Measurements from ENCODE around the gene NAGA. TPM values are rescaled to one million over a fixed set of nuclear protein-coding genes. Genes with fewer than 3 reads are reported as not detected.

NAGA gene
- polyA plus RNA-seq, 4 donors = 8.7 to 36.8 (median 17.1) TPM

DNA sequence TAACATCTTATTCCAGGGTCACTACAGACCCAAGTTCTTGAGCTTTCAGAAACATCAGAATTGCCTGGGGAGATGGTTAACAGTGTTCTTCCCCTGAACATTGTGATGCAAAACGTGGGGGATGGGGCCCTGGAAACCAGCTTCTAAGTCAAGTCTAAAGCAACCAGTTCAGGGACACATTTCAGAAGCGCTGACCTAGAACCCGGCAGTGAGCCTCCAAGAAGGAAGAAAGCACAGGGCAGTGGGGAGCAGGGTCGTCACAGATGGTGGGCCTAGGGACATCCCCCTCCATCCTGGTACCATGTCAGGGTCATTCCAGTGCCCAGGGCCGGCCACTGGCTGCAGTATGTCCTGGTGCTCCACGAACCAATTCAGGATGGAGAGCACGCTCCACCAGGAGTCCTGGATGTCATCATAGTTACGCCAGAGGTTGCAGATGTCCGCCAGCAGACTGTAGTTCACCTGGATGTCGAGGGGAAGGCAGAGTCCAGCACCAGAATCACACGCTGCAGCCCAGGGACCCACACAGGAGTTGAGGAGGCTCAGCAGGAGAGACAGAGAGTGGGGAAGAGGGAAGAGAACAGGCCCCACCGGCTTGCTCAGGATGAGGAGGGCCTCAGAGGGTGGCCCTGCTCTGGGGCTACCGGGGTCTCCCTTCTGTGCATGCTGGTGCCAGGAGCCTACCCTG, 5.0 kb downstream of the NAGA start:
- FAIRE-seq = no peak
- Histone ChIP-seq H3K9me3 (ENCODE audit: control insufficient read depth in 2 of 2, insufficient read depth in 1 of 2, low read depth in 1 of 2, low read length in 1 of 2) (no peaks in the 10 kb centered on the region), H3K36me3 (ENCODE audit: control insufficient read depth in 3 of 3, insufficient read depth in 2 of 3, low read depth in 1 of 3, low read length in 3 of 3) (peaks cover 4 to 63% (median 17%) of the 10 kb centered on the region in 3 donors), H3K27me3 (ENCODE audit: control insufficient read depth in 3 of 3, insufficient read depth in 3 of 3, low read length in 3 of 3) (no peaks in the 10 kb centered on the region), H3K4me3 (ENCODE audit: low read depth in 1 of 3, low read length in 3 of 3) (no peak overlapping the region), H3K4me1 (ENCODE audit: control insufficient read depth in 3 of 3, insufficient read depth in 2 of 3, low read depth in 1 of 3, low read length in 2 of 3) (peaks cover 0 to 10% (median 5%) of the 10 kb centered on the region in 3 donors), H3K27ac (ENCODE audit: low read depth in 1 of 3, low read length in 2 of 3) (no peak overlapping the region)
- DNase-seq = no peak
- 88 to 90% (median 89%) methylated on average over 12 to 13 of the region's 13 CpGs for WGBS, 3 donors

DNA sequence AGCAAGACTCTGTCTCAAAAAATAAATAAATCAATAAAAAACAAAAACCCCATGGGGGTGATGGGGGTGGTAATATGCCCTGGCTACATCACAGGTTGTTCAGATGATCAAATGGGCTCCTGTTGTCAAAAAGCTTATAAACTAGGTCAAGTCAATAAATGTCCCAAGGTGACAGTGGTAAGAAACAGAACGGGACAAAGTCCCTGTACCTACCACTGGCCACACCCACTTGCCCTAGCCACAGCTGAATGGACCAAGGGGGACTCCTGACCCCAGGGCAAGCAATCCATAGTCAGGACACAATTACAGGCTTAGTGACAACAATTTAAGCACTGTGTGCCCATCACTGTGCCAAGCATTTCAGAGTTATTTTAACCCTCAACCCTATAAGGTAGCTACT, 6.0 kb downstream of the NAGA start:
- no peaks in the 10 kb centered on the region for H3K27me3 ChIP-seq (ENCODE audit: control insufficient read depth in 3 of 3, insufficient read depth in 3 of 3, low read length in 3 of 3)
- DNase-seq (peak; percentile 52 to 80), FAIRE-seq (no peak)
- 12 to 70% (median 21%) methylated on average over 1 of the region's 1 CpG for WGBS, 3 donors
- peaks cover 4 to 72% (median 23%) of the 10 kb centered on the region in 3 donors for H3K36me3 ChIP-seq (ENCODE audit: control insufficient read depth in 3 of 3, insufficient read depth in 2 of 3, low read depth in 1 of 3, low read length in 3 of 3)
- no peak overlapping the region for H3K4me3 ChIP-seq (ENCODE audit: low read depth in 1 of 3, low read length in 3 of 3)
- H3K4me1 ChIP-seq (ENCODE audit: control insufficient read depth in 3 of 3, insufficient read depth in 2 of 3, low read depth in 1 of 3, low read length in 2 of 3) = peaks cover 0 to 4% (median 2%) of the 10 kb centered on the region in 3 donors
- no peaks in the 10 kb centered on the region for H3K9me3 ChIP-seq (ENCODE audit: control insufficient read depth in 2 of 2, insufficient read depth in 1 of 2, low read depth in 1 of 2, low read length in 1 of 2)
- H3K27ac ChIP-seq (ENCODE audit: low read depth in 1 of 3, low read length in 2 of 3) = peak overlapping the region in 1 of 3 donors; percentile 29

DNA sequence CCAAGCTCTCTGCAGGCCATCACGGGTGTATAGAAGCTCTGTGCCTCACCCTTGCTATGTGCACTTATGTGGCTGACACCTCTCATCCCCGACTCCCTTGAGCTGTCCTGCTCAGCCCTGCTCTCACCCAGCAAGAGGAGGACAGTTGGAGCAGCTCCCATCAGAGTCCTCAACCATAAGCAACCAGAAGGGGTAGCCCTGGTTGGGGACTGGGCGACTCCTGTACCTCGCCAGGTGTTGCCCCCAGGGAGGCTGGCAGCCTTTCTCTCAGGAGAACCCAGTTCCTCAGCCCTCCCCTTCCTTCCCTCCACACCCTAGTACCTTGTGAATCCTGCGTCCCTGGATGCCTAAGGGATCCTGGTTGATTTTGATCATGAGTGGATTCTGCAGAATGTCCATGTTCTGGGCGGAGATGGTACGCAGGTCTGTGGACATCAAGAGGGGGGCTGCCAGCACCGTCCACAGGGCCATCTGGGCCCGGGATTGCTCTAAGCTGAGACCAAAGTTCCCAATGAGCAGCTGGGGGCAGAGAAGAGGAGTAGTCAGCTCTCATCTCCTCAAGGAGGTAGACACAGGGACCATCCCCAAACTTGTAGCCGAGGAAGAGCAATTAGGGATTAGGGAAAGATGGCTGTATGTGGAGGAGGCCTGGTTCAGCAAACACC, 8.0 kb downstream of the NAGA start:
- H3K27ac ChIP-seq (ENCODE audit: low read depth in 1 of 3, low read length in 2 of 3) = no peak overlapping the region
- H3K4me3 ChIP-seq (ENCODE audit: low read depth in 1 of 3, low read length in 3 of 3) = no peak overlapping the region
- WGBS, 3 donors = 89 to 95% (median 94%) methylated on average over 10 of the region's 10 CpGs
- H3K36me3 ChIP-seq (ENCODE audit: control insufficient read depth in 3 of 3, insufficient read depth in 2 of 3, low read depth in 1 of 3, low read length in 3 of 3) = peaks cover 8 to 68% (median 27%) of the 10 kb centered on the region in 3 donors
- H3K9me3 ChIP-seq (ENCODE audit: control insufficient read depth in 2 of 2, insufficient read depth in 1 of 2, low read depth in 1 of 2, low read length in 1 of 2) = peaks cover 0 to 3% of the 10 kb centered on the region in 2 donors
- DNase-seq = no peak
- H3K4me1 ChIP-seq (ENCODE audit: control insufficient read depth in 3 of 3, insufficient read depth in 2 of 3, low read depth in 1 of 3, low read length in 2 of 3) = peaks cover 0 to 3% (median 2%) of the 10 kb centered on the region in 3 donors
- no peak for FAIRE-seq
- H3K27me3 ChIP-seq (ENCODE audit: control insufficient read depth in 3 of 3, insufficient read depth in 3 of 3, low read length in 3 of 3) = no peaks in the 10 kb centered on the region

DNA sequence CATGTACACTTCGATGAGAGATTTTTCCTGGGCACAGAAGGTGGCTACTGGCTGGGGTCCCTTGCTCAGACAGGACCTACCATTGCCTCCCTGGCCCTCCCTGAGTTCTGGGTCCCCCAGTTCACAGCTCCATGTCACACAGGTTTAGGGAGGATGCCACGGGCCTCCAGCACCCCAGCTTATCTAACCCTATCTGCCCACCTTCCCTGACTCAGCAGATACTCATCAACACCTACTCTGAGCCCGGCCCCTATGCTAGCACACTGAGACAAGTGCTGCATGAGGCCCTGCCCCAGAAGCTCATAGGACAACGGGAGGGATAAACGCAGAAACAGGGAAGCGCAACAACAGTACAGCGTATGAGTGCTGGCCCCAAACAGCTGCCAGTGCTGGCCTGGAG, 9.6 kb downstream of the NAGA start:
- Histone ChIP-seq H3K4me3 (ENCODE audit: low read depth in 1 of 3, low read length in 3 of 3) (no peak overlapping the region), H3K27me3 (ENCODE audit: control insufficient read depth in 3 of 3, insufficient read depth in 3 of 3, low read length in 3 of 3) (no peaks in the 10 kb centered on the region), H3K27ac (ENCODE audit: low read depth in 1 of 3, low read length in 2 of 3) (no peak overlapping the region), H3K4me1 (ENCODE audit: control insufficient read depth in 3 of 3, insufficient read depth in 2 of 3, low read depth in 1 of 3, low read length in 2 of 3) (peaks cover 0 to 3% (median 2%) of the 10 kb centered on the region in 3 donors), H3K9me3 (ENCODE audit: control insufficient read depth in 2 of 2, insufficient read depth in 1 of 2, low read depth in 1 of 2, low read length in 1 of 2) (peaks cover 0 to 6% of the 10 kb centered on the region in 2 donors), H3K36me3 (ENCODE audit: control insufficient read depth in 3 of 3, insufficient read depth in 2 of 3, low read depth in 1 of 3, low read length in 3 of 3) (peaks cover 8 to 52% (median 21%) of the 10 kb centered on the region in 3 donors)
- WGBS, 3 donors = 93 to 99% (median 99%) methylated on average over 7 of the region's 7 CpGs
- DNase-seq = no peak
- FAIRE-seq = no peak

DNA sequence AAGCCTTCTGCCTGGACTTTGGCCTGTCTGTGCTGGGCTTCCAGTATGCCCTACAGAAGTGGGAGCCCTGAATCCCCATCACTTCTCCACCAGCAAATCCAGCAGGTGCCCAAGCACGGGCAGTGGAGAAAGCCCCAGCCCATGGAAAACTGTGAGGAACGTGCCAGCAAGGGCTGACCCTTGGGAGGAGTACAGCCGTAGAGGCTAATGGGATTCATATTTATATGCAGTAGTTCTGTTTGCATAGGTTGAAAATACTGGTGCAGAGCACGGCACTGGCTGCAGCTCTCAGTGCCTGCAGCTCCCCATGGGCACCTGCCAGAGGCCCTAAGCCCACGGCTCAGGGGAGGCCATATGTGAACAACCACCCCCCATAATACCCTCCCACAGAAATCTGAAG, 10.1 kb downstream of the NAGA start:
- Histone ChIP-seq H3K4me1 (ENCODE audit: control insufficient read depth in 3 of 3, insufficient read depth in 2 of 3, low read depth in 1 of 3, low read length in 2 of 3) (peaks cover 0 to 3% (median 2%) of the 10 kb centered on the region in 3 donors), H3K4me3 (ENCODE audit: low read depth in 1 of 3, low read length in 3 of 3) (no peak overlapping the region), H3K36me3 (ENCODE audit: control insufficient read depth in 3 of 3, insufficient read depth in 2 of 3, low read depth in 1 of 3, low read length in 3 of 3) (peaks cover 8 to 46% (median 21%) of the 10 kb centered on the region in 3 donors), H3K9me3 (ENCODE audit: control insufficient read depth in 2 of 2, insufficient read depth in 1 of 2, low read depth in 1 of 2, low read length in 1 of 2) (peaks cover 0 to 6% of the 10 kb centered on the region in 2 donors), H3K27me3 (ENCODE audit: control insufficient read depth in 3 of 3, insufficient read depth in 3 of 3, low read length in 3 of 3) (no peaks in the 10 kb centered on the region), H3K27ac (ENCODE audit: low read depth in 1 of 3, low read length in 2 of 3) (no peak overlapping the region)
- 85 to 95% (median 93%) methylated on average over 5 of the region's 5 CpGs for WGBS, 3 donors
- FAIRE-seq = no peak
- no peak for DNase-seq

DNA sequence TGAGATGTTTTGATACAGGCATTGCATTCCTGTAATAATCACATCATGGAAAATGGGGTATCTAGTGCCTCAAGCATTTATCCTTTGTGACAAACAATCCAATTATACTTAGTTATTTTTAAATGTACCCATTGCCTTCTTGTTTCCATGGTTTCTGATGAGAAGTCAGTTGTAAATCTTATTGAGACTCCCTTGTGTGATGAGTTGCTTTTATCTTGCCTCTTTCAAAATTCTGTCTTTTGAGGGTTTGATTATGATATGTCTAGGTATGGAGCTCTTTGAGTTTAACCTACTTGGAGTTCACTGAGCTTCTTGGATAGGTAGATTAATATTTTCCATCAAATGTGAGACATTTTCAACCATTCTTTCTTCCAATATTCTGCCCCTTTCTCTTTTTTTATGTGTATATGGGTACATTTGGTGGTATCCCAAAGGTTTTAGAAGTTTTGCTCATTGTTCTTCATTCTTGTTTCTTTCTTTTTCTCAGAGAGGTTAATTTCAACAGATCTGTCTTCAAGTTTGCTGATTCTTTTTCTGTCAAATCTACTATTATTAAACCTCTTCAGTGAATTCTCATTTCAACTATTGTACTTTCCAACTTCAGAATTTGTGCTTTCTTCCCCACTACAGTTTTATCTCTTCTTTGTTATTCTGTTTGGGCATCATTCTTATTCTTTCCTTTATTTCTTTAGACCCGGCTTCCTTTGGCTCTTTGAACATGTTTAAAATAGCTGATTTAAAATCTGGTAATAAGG, 13.7 kb downstream of the NAGA start:
- Histone ChIP-seq H3K27ac (ENCODE audit: low read depth in 1 of 3, low read length in 2 of 3) (no peak overlapping the region), H3K9me3 (ENCODE audit: control insufficient read depth in 2 of 2, insufficient read depth in 1 of 2, low read depth in 1 of 2, low read length in 1 of 2) (peaks cover 0 to 6% of the 10 kb centered on the region in 2 donors), H3K27me3 (ENCODE audit: control insufficient read depth in 3 of 3, insufficient read depth in 3 of 3, low read length in 3 of 3) (no peaks in the 10 kb centered on the region), H3K4me3 (ENCODE audit: low read depth in 1 of 3, low read length in 3 of 3) (no peak overlapping the region), H3K36me3 (ENCODE audit: control insufficient read depth in 3 of 3, insufficient read depth in 2 of 3, low read depth in 1 of 3, low read length in 3 of 3) (peaks cover 8 to 29% (median 15%) of the 10 kb centered on the region in 3 donors), H3K4me1 (ENCODE audit: control insufficient read depth in 3 of 3, insufficient read depth in 2 of 3, low read depth in 1 of 3, low read length in 2 of 3) (no peaks in the 10 kb centered on the region)
- FAIRE-seq (no peak), DNase-seq (no peak)
- WGBS, 3 donors = 98 to 100% (median 100%) methylated on average over 1 of the region's 1 CpG

DNA sequence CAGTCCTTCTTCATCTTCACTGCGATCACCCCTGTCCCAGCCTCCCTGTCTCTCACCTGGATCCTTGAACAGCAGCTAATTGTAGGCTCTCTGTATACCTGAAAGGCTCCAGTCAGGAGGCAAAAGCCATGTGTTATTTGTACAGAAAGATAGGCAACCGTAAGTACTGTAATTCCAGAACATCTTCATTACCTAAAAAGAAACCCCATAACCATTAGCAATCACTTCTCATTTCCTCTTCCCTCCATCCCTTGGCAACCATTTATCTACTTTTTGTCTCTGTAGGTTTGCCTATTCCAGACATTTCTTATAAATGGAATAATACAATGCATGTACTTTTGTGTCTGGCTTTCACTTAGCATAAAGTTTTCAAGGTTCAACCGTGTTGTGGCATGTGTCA, 17.8 kb downstream of the NAGA start:
- no peak for FAIRE-seq
- H3K9me3 ChIP-seq (ENCODE audit: control insufficient read depth in 2 of 2, insufficient read depth in 1 of 2, low read depth in 1 of 2, low read length in 1 of 2) = peaks cover 0 to 3% of the 10 kb centered on the region in 2 donors
- no peak overlapping the region for H3K4me3 ChIP-seq (ENCODE audit: low read depth in 1 of 3, low read length in 3 of 3)
- no peaks in the 10 kb centered on the region for H3K36me3 ChIP-seq (ENCODE audit: control insufficient read depth in 3 of 3, insufficient read depth in 2 of 3, low read depth in 1 of 3, low read length in 3 of 3)
- H3K27me3 ChIP-seq (ENCODE audit: control insufficient read depth in 3 of 3, insufficient read depth in 3 of 3, low read length in 3 of 3) = no peaks in the 10 kb centered on the region
- H3K27ac ChIP-seq (ENCODE audit: low read depth in 1 of 3, low read length in 2 of 3) = no peak overlapping the region
- WGBS, 3 donors = 84 to 88% (median 86%) methylated on average over 3 of the region's 3 CpGs
- no peak for DNase-seq
- H3K4me1 ChIP-seq (ENCODE audit: control insufficient read depth in 3 of 3, insufficient read depth in 2 of 3, low read depth in 1 of 3, low read length in 2 of 3) = no peaks in the 10 kb centered on the region

DNA sequence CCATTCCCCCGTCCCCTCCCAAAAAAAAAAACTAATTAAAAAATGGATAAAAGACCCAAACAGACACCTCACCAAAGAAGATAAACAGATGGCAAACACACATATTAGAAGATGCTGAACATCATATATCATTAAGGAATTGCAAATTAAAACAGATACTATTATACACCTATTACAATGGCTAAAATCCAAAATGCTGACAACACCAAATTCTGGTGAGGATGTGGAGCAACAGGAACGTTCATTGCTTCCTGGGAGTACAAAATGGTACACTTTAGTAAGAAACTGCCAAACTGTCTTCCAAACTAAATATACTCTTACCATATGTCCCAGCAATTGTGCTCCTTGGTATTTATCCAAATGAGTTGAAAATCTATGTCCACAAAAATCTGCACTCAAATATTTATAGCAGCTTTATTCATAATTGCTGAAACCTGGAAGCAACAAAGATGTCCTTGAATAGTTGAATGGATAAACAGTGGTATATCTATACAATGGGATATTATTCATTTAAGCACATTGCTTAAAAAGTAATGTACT, 19.9 kb downstream of the NAGA start:
- Histone ChIP-seq H3K27me3 (ENCODE audit: control insufficient read depth in 3 of 3, insufficient read depth in 3 of 3, low read length in 3 of 3) (no peaks in the 10 kb centered on the region), H3K4me3 (ENCODE audit: low read depth in 1 of 3, low read length in 3 of 3) (no peak overlapping the region), H3K36me3 (ENCODE audit: control insufficient read depth in 3 of 3, insufficient read depth in 2 of 3, low read depth in 1 of 3, low read length in 3 of 3) (no peaks in the 10 kb centered on the region), H3K4me1 (ENCODE audit: control insufficient read depth in 3 of 3, insufficient read depth in 2 of 3, low read depth in 1 of 3, low read length in 2 of 3) (no peaks in the 10 kb centered on the region), H3K27ac (ENCODE audit: low read depth in 1 of 3, low read length in 2 of 3) (no peak overlapping the region), H3K9me3 (ENCODE audit: control insufficient read depth in 2 of 2, insufficient read depth in 1 of 2, low read depth in 1 of 2, low read length in 1 of 2) (no peaks in the 10 kb centered on the region)
- DNase-seq (no peak), FAIRE-seq (no peak)
- WGBS, 3 donors = 67 to 78% (median 76%) methylated on average over 2 of the region's 2 CpGs
